Measurements from ENCODE around the gene YOD1.

YOD1 gene

DNA sequence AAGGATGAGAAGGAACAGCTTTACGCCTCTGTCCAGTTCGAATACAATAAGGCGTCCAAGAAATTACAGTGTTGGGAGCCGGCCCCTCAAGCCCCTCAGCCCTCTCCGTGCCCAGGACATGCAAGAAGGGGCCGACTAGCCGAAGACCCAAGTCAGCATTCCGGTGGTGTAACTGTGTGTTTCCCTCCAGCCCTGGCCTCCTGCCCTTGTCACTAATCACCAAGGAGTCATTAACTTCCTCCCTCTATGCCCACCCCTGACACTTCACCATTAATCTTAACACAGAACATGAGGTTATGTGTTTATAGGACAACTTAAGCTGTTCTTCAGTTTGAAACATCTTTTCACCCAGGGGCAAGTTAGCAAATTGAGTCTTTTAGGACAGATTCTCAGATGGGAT lies 21.2 kb upstream of the YOD1 start:
- no peak for DNase-seq

DNA sequence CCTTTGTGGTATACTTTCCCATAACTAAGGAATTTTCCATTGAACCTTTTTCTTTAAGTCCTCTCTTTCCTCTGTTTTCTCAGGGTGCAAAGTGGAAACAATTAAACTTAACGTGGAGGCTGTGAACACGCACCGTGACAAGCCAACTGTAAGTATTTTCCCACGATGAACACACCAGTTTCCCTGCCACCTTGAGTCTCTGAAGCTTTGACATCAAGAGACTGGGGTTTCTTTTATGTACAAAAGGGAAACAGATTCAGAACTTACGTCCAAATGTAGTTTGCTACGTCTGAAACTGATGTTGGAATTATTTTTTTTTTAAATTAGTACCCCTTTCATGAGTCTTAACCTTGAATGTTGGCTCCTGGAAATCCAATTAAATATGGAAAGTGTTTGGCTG lies 20.4 kb upstream of the YOD1 start:
- DNase-seq = no peak

DNA sequence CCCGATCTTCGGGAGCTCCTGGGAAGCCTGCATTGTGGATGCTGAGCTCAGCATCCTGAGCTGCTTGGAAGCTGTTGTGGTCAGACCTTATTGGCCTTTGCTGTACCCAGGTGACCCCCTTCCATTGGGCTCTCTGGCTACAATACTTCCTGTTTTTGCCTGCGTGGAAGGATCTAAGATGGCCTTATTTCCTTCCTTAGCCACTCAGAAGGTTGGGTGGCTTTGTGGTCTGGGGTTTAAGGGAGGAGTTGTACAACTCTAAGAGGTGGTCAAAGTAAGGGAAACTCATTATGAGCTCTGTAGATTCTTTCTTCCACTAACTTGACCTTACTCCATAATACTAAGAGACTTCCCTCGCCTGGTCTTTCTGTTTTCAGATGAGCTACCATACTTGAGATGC lies 19.8 kb upstream of the YOD1 start:
- DNase-seq = no peak

DNA sequence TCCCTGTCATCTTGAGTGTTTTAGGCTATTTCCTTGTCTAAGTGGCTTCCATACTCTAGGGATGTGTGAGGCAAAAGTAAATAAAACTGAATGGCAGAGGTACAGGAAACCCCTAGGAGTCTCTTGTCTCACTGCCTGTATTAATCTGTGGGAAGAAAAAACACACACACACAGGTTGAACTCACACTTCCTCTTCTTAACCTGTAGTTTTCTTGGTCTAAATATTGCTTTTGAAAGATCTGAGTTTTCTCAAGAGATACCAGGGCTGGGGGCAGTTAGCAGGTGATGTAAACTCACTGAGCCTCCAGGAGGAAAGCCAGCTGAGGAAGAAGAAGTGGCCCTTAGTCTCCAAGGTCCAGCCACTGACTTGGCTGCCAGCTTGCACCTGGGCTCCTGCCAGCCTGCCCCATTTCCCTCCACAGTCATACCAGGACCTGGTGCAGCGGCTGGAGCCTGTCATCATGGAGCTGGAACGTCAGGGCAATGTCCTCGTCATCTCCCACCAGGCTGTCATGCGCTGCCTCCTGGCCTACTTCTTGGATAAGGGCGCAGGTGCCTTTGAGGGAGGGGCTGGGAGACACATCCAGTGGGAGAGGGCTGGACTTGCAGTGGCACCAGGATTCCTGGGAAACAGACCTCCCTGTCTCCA lies 19.0 kb upstream of the YOD1 start:
- no peak for DNase-seq

DNA sequence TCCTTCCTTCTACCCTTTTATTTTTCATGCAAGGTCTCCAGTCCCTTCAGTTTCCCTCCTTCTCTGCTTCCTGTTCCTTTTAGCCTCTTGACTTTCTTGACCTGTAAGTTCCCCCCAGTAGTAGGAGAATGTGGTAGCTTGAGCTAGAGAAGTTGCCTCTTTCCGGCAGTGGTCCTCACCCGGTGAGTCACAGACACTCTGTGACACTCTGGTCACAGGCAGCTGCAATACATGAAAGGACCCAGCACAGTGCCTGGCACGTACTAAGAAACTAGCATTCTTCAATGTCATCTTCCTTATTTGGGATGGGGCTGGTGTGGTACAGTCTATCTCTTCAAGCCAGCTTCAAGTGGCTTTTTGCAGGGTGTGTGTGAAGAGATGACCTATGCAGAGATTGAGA lies 18.1 kb upstream of the YOD1 start:
- DNase-seq = no peak

DNA sequence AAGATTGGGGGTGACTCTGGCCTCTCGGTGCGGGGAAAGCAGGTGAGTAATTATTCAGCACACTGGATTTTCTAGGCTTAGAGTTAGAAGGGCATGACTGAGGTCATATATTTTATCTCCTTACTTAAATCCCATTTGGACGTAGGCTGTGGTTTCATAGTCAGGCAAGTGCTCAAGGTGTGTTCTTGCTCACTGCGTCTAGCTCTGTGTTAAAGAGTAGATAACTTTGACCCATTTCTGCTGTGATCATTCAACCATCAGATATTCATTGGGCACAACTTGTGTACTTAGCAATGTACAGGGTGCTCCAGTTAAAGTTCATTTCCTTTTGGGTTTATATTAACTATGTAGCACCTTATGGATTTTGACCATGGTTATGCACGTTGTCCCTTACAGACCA lies 16.7 kb upstream of the YOD1 start:
- no peak for DNase-seq

DNA sequence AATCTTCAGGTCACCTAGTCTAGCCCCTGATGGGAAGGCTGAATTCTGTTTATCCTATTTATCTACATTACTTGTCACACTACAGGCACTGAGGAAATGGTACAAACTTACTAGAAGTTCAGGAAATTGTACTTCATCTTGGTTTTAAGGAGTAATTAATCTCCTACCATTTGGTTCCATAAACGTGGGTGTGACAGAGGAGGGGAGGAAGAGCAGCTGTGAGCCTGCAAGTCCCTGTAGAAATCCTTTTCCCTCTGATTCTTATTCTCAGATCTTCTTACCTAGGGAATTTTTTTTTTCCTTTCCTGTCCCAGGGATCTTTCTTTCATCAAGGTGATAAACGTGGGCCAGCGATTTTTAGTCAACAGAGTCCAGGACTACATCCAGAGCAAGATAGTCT lies 16.2 kb upstream of the YOD1 start:
- no peak for DNase-seq

DNA sequence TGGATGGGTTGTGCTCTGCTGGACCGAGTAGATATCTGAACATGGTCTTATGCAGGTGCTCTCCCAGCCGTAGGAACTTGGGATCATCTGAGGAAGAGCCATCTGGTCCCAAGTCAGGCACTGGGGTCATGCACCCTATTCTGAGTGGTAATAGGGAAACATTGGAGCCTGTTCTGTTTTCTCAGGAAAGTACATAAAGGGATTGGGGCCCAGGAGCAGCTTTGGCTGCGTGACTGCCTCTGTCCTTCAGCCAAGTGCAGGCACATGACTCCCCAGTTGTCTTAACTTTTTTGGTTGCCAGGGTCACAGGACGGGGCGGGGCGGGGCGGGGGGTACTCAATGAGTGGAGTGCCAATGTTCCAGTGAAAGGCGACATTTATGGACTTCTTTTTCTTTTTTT lies 13.6 kb upstream of the YOD1 start:
- no peak for DNase-seq

DNA sequence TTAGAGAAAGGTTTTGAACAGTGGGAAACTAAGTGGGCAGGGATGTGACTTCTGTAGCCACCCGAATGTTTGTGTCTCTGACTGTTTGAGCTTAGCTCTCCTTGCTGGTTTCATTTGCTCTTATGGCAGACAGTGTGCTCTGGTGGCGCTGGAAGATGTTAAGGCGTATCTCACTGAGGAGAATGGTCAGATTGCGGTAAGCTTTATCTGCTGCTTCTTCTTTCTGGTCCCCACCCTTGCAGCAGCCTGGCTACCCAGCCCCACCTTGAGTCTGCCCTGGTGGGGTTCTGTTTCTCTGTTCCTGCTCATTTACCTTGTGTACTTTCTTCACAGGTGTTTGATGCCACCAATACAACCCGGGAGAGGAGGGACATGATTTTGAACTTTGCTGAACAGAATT lies 12.0 kb upstream of the YOD1 start:
- no peak for DNase-seq

DNA sequence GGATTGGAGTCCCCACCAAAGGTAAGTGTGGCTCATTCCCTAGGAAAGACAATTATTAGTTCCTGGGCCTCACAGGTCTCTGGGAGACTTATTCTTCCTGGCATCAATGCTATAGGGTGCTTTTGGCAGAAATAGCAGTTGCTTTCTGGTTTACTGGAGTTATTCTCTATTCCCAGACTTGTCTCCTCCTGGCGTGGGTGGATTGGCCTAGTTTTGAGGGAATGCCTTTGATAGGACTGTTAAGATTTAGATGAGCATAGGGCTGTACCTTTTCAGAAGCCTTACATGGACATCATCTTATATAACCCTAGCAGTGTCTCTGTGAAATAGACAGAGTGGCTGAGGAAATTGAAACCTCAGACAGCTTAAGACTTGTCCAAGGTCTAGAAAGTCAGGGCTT lies 11.1 kb upstream of the YOD1 start:
- no peak for DNase-seq

DNA sequence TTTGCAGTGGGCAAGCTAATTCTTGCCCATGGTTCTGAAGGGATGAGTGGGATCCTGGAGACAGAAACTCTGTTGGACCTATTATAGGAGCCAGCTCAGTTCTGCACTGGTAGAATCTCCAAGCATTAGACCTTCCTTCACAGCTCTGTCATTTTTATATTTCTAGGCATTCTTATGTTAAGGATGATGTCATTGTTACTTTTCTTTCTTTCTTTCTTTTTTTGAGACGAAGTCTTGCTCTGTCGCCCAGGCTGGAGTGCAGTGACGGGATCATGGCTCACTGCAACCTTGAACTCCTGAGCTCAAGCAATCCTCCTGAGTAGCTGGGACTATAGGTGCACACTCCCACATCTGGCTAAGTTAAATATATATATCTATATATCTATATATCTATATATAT lies 9.6 kb upstream of the YOD1 start:
- no peak for DNase-seq

DNA sequence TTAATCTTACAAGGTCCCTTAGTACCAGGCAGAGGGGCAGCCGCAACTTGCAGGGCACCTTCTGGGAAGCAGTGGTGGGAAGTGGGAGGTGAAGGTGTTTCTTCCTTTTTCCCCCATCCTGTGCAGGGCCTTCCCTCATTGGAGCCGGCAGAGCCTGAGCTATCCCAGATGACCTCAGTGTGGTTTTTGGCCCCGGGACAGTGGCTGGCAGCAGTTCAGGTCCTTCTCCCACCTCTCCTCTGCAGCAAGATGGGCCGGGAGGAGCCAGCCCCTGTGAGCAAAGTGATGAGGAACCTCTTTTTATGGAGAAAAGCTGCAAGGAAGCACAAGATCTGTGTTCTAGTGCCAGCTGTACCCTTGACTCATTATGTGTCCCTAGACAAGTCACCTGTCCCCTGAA lies 8.9 kb upstream of the YOD1 start:
- DNase-seq = no peak

DNA sequence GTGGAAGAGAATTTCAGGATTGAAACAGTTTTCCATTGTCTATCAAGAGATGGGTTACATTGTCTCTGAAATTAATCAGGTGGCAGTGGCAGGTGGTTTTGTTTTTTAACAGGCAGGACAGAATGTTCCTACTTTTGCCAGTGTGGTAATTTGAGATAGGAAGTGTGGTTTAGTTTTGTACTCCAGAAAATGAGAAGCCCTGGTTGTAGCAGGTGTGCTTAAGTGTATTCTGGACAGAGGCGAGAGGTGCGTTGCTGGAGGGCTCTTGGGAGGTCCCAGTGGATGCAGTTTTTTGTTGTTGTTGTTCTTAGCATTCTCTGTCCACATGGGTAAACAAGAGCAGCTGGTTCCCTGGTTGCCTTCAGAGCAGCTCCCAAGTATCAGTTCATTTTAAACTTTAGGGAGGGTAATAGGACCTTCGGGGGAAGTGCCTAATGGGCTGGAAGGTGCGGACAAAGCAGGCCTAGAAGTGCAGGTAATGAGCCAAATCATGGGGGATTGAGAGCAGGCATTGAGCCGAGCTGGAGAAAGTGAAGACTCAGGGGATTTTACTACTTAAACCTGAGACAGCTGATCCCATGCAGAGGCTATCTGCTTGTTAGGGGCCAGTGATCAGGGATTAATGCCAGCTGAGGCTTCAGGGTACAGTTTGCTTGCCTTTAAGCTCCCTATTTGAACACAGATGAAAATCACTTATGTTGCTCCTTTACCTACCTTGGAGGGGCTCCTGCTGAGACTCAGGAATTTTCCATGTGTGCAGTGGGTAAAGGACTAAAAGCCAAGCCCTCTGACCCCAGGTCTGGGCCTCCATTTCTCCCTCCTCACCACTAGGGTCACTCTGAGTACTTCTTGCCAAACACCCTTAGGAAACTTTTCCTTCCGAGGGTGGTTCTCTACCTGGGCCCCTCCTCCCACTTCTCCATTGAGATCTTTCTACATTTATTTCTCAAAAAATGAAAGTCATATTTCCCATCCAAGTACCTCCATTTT lies 8.2 kb upstream of the YOD1 start:
- DNase-seq = no peak

DNA sequence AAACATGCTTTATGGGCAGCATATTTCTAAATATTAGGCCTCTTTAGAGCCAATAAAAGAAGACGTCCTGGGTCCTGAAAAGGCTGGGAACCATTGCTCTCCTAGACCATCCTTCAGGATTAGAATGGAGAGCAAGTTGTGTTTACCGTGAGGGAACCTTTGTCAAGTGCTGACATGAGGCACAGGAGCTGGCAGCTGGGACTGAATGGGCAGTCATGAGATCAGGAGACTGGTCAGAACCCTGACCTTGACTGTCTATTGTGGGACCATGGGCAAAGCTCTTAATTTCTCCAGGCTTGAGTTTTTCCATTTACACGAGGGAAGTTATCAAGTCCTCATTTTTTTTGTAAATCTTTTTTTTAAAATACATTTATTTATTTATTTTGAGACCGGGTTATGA lies 7.2 kb upstream of the YOD1 start:
- DNase-seq = no peak

DNA sequence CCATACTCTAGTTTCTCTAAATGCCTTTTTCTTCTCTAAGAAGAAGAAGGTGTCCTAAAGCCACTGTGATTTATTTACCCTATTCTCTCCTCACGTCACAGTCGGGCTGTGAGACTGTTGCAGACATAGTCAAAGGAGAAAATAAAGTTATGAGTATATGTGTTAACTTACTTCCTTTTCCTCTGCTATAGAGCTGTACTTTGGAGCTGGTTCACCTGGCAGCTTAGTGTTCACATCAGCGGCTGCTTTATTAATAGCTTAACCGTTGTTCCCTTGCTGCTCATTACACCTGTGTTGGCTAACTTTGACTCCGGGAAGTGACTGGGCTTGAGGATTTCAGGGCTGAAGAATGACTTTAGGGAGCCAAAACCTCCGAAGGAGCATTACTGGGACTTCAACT lies 5.7 kb upstream of the YOD1 start:
- no peak for DNase-seq

DNA sequence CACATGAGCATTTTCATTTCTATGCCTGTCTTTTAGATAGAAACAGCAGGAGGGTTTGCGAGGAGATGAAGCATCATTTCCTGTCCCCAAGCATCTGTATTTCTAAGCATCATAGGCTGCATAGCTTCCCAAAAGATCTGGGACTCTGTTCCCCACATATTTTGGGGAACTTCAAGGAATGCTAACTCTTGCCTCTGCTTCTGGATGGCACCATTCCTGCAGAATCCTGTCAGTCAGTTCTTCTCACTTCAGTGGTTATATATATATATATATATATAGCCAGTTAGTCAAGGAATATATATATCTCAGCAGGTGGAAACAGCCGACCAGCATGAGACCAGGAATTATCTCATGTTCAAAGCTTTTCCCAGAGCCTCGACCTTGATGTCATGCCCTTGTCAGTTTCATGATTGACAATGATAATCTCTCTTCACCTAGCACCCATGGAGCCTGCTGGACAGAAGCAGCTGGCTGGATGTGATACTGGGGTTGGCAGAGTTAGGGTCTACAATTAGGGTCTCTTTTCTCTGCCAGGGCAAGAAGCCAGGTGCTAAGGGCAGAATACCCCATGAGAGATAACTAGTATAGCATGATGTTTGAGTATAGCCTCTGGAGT lies 4.5 kb upstream of the YOD1 start:
- DNase-seq = no peak

DNA sequence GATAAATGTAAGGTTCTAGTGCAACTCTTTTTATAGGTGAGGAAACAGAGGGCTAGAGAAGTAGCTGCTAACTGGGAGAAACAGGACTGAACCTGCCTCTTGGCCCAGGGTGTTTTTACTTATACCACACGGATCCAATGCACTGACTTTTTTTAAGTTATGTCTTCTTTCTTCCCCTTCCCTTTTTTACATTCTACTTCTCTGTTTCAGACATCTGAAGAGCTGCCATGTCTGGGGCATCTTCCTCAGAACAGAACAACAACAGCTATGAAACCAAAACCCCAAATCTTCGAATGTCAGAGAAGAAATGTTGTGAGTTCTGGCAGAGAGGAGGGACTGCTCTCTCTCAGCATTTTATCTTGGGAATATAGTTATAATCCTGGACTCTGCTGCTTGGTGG lies 3.5 kb upstream of the YOD1 start:
- no peak for DNase-seq

DNA sequence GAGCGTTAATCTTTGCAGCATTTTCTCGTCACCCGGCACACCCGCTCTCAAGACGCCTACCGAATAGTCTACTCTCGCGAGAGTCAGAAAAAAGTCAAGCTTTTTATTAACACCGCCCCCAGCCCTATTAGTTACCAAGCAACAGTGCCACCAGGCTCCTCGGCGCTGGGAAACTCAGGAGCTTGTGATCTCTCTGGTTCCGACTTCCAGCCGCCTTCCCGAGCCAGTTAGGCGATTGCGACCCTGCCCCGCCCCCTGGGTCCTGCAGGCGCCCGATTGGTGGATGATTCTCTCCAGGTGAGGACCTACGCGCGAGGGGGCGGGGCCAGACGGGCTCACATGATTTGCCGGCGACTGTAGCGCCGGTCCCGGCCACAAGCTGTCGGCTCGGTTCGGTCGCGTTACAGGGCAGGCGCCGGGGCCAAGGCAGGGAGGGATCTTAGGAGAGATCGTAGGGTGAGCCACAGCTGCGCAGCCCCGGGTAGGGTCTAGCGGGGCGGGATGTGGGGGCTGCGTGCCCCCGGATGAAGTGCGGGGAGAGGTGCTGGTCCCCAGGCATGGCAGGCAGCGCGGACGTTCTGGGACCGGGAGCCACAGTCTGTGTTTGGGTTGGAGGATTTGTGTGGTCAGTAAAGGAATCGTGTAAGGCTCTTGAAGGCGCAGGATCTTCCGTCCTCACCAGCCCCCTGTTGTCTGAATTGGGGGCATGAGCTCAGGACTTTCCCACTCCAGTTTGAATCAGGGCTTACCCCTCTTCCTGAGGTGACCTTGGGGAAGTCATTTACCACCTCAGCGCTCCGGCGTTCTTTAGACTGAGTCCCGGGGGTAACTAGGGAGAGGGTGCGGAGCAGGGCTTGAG lies 2.1 kb upstream of the YOD1 start, which contains the start of gene PFKFB2:
Gene PFKFB2 (plus strand): TSS at position 365 of the 859 bp plus-strand sequence. CDS start 1,443 bp downstream, outside the sequence.
- DNase-seq = peak; percentile 100

DNA sequence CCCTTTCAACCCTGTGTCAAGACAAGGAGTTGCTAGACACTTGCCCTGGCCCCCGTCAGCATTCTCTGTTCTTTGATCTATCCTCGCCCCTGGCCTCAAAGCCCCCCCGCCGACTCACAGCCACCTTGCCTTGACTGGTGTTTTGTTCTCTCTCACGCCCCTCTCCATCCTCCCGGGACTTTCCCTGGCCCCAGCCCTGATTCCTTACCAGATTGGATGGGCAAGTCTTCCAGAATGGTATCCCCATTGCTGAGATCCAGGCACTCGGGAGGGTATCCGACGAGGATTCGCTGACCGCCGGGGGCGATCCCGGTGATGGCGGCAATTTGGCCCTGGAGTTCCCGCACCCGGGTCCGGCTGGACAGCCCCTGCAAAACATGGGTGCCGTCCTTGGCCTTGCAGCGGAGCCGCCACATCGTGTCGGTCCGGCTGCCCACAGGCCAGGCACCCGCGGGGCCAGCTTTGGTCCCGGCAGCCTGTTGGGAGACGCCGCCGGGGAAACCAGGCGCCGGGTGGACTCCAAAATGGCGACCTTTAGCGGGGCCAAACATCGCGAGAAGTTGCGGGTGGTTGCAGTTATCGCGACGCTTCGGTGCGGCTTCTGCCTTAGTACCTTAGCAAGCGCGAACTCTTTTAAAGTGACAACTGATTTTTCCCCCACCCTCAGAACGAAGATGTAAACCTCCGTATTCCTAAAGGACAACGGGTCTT lies 373 bp downstream of the YOD1 start:
- peak; percentile 93 to 95 for DNase-seq

DNA sequence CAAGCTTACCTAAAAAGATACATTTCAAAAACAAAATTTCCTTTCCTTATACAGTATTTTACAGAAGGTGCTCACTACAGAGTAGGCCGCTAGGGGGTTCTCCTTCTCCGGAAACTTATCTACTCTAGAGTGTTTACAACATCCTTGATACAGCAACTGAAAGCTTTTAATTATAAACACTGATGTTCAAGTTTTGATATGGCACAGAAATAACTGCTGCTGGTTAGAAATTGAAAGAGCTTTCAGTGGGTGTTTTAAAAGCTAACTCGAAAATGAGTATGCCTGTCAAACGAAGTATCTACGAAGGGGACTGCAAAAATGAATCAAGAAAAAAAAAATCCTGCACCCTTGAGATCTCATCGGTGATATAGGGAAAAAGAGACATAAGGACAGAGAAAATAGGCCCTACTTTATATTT lies 1.0 kb downstream of the YOD1 start:
- peak; percentile 47 to 57 for DNase-seq

DNA sequence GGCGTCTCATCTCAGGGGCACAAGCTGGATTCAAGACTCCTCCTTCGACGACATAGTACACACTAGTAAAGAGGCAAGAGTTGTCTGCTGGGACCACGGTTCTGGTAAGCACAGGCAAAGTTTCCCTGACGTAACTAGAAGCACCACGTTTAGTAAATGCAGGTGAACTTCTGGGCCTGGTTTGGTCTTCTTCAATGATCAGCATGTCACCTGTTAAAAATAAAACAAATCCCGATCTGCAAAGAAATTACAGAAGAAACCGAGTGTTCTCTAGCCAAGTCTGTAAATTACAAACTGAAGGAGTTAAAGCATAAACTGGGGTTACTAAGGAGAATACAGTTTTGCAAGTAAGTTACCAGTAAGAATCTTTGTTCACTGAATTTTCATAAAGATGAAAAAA lies 1.5 kb downstream of the YOD1 start:
- no peak for DNase-seq

DNA sequence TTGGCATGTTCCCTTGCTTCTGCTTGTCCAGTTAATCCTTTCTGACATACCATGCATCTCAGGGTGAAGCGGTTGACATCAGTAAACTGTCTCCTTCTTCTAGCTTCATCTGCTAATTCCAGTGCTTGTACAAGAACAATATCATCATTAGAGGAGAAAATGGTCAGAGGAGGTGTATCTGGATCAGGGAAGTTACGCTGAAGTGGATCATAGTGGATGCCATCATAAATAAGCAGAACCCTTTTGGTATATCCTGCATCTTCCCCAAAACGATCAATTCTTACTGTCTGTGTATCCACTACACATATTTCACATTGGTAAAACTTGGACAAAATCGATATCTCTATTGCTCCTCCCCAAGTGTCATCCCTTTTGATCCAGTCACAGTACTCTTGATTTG lies 2.0 kb downstream of the YOD1 start:
- DNase-seq = no peak
